Activated CD8-positive, alpha-beta T cell treated with anti-CD3 and anti-CD28 coated beads for 36 hours (primary cell): ENCODE results near the gene GTF2H3. TPM values are rescaled to one million over a fixed set of nuclear protein-coding genes. Genes with fewer than 3 reads are reported as not detected.

Experiments used
- ATAC-seq: fragments of 200-7000 bp; cut with Tn5 transposase; one replicate; pipeline ENCODE4 v1.10.0; 2021; ENCODE audit warnings: mild to moderate bottlenecking, moderate library complexity
- CTCF ChIA-PET: fragments of 350-600 bp; sonication (Branson Sonifier 250); formaldehyde crosslinking; loops from one replicate; lab custom pipeline; 2021; ENCODE audit warnings: antibody characterized with exemption; lab: Charles Lee
- POLR2A ChIA-PET: fragments of 350-600 bp; sonication (Branson Sonifier 250); formaldehyde crosslinking; loops from one replicate; lab custom pipeline; 2021; ENCODE audit warnings: antibody characterized with exemption; lab: Charles Lee
- DNase-seq: peaks from one replicate; pipeline ENCODE4 v3.0.0-alpha.2; 2020
- H3K27ac Mint-ChIP-seq: one replicate; pipeline ENCODE4 v1.8.0; 2021; ENCODE audit warnings: mild to moderate bottlenecking, mixed read lengths
- H3K27me3 Mint-ChIP-seq: one replicate; pipeline ENCODE4 v1.8.0; 2021; ENCODE audit warnings: mixed read lengths
- H3K36me3 Mint-ChIP-seq: one replicate; pipeline ENCODE4 v1.8.0; 2021; ENCODE audit warnings: low read depth, mixed read lengths
- H3K4me1 Mint-ChIP-seq: one replicate; pipeline ENCODE4 v1.8.0; 2021; ENCODE audit warnings: low read depth, mixed read lengths
- H3K4me3 Mint-ChIP-seq: one replicate; pipeline ENCODE4 v1.8.0; 2021; ENCODE audit warnings: mild to moderate bottlenecking, moderate library complexity, mixed read lengths
- H3K9me3 Mint-ChIP-seq: one replicate; pipeline ENCODE4 v1.8.0; 2021; ENCODE audit warnings: mixed read lengths
- intact Hi-C: fragments of 100-400 bp; cut with micrococcal nuclease; formaldehyde crosslinking; loops from one replicate; pipeline ENCODE4 v1.10.0; 2022
- total RNA-seq, 2 experiments: library from RNA; stranded (reverse); gene quantifications; one replicate each; pipeline ENCODE4 v1.2.3, GENCODE V29; 2021
- TF ChIP-seq, protein P1 (sequence below): fragments of 200-600 bp; IDR thresholded peaks from one replicate; pipeline ENCODE4 v1.8.0; 2022; ENCODE audit warnings: antibody characterized with exemption, mild to moderate bottlenecking

The GTF2H3 gene
- total RNA-seq, 2 experiments from 2014 or later = 78.6 to 80.0 TPM

DNA sequence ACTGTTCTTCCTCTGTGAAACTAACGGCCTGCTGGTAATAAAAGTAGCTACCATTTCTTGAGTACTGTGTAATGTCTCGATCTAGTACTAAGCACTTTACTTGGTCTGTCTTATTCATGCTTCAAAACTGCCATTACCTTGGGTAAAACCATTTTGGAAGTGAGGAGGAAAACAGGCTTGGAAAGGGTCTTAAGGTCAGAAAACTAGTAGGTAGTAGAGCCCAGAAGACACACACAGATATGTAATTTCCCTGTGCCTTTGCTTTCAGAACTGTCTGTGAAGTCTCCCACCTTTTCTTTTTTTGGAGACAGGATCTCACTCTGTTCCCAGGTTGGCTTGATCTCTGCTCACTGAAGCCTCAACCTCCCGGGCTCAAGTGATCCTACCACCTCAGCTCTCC, 35.1 kb upstream of the GTF2H3 start:
- H3K9me3 Mint-ChIP-seq = peaks cover 2% of the 10 kb centered on the region
- ChIA-PET CTCF (interaction anchor here (0.7 to 1.4 kb wide), 3 partner anchors 11 to 20 kb away, joined by 3 read pairs; no protein-coding TSS in a partner anchor), POLR2A (interaction anchor here (0.5 to 1.1 kb wide), 2 partner anchors 24 to 175 kb away, joined by 4 to 5 read pairs; no protein-coding TSS in a partner anchor)
- no peak for ATAC-seq
- no peaks in the 10 kb centered on the region for H3K27me3 Mint-ChIP-seq
- H3K4me1 Mint-ChIP-seq = peaks cover 21% of the 10 kb centered on the region
- intact Hi-C loops = no loop called here
- TF ChIP-seq, protein P1, sequence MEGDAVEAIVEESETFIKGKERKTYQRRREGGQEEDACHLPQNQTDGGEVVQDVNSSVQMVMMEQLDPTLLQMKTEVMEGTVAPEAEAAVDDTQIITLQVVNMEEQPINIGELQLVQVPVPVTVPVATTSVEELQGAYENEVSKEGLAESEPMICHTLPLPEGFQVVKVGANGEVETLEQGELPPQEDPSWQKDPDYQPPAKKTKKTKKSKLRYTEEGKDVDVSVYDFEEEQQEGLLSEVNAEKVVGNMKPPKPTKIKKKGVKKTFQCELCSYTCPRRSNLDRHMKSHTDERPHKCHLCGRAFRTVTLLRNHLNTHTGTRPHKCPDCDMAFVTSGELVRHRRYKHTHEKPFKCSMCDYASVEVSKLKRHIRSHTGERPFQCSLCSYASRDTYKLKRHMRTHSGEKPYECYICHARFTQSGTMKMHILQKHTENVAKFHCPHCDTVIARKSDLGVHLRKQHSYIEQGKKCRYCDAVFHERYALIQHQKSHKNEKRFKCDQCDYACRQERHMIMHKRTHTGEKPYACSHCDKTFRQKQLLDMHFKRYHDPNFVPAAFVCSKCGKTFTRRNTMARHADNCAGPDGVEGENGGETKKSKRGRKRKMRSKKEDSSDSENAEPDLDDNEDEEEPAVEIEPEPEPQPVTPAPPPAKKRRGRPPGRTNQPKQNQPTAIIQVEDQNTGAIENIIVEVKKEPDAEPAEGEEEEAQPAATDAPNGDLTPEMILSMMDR = no peak
- peaks cover 40% of the 10 kb centered on the region for H3K36me3 Mint-ChIP-seq
- H3K27ac Mint-ChIP-seq = peak overlapping the region; percentile 57
- H3K4me3 Mint-ChIP-seq = no peak overlapping the region
- DNase-seq = no peak

- ChIA-PET CTCF (interaction anchor here (1.2 kb wide), 1 partner anchor 16 kb away, joined by 3 read pairs; no protein-coding TSS in a partner anchor), POLR2A (no interaction called here)
- Mint-ChIP-seq H3K27me3 (no peaks in the 10 kb centered on the region), H3K27ac (peak overlapping the region; percentile 53), H3K36me3 (peaks cover 39% of the 10 kb centered on the region), H3K9me3 (peaks cover 2% of the 10 kb centered on the region), H3K4me3 (peak overlapping the region; percentile 48), H3K4me1 (peaks cover 28% of the 10 kb centered on the region)
- DNase-seq (no peak), ATAC-seq (no peak)
- intact Hi-C loops = no loop called here
- TF ChIP-seq, protein P1 = no peak
Observed at GRCh38 chr12:123599310-123599709, 34.3 kb upstream of the GTF2H3 start.

DNA sequence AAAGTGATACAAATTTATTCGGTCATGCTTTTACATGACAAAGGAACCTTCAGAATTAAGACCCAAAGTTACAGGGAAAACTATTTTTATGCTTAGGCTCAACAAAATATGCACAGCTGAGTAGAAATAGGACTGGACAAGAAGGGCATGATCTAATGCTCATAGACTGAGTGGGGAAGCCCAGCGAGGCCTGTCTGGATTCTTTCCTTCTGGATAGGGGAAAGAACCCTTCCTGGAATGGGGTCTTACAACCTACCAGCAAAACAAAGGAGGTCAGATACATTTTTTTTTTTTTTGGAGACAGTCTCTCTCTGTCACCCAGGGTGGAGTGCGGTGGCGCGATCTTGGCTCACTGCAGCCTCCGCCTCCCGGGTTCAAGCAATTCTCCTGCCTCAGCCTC, 33.9 kb upstream of the GTF2H3 start:
- ChIA-PET CTCF (no interaction called here), POLR2A (no interaction called here)
- H3K27me3 Mint-ChIP-seq = no peaks in the 10 kb centered on the region
- H3K4me3 Mint-ChIP-seq = peak overlapping the region; percentile 48
- DNase-seq = no peak
- peaks cover 30% of the 10 kb centered on the region for H3K4me1 Mint-ChIP-seq
- peaks cover 2% of the 10 kb centered on the region for H3K9me3 Mint-ChIP-seq
- intact Hi-C loops = no loop called here
- ATAC-seq = no peak
- peak overlapping the region; percentile 62 for H3K27ac Mint-ChIP-seq
- peaks cover 41% of the 10 kb centered on the region for H3K36me3 Mint-ChIP-seq
- TF ChIP-seq, protein P1 = no peak

- H3K36me3 Mint-ChIP-seq = peaks cover 41% of the 10 kb centered on the region
- intact Hi-C loops = no loop called here
- POLR2A ChIA-PET = interaction anchor here (0.7 to 2.9 kb wide), 18 partner anchors 9 to 369 kb away, joined by 3 to 14 read pairs (median 4); partner anchors contain the start of genes KMT5A and MPHOSPH9
- ATAC-seq (peak; percentile 93), DNase-seq (peak; percentile 87)
- CTCF ChIA-PET = interaction anchor here (1.0 to 2.1 kb wide), 4 partner anchors 11 to 238 kb away, joined by 3 to 7 read pairs (median 4); no protein-coding TSS in a partner anchor
- peak within 1 kb of the TSS; percentile 91 for H3K27ac Mint-ChIP-seq
- H3K4me1 Mint-ChIP-seq = peaks cover 32% of the 10 kb centered on the region
- peaks cover 2% of the 10 kb centered on the region for H3K9me3 Mint-ChIP-seq
- no peaks in the 10 kb centered on the region for H3K27me3 Mint-ChIP-seq
- H3K4me3 Mint-ChIP-seq = peak within 1 kb of the TSS; percentile 88
- TF ChIP-seq, protein P1 = peak; percentile 30
Observed at GRCh38 chr12:123601602-123602489, 31.8 kb upstream of the GTF2H3 start, which contains the start of gene DDX55. Gene DDX55, plus strand, starts transcription at chr12:123602099. Its CDS starts 50 bp downstream, at chr12:123602149.
